Measurements from ENCODE around the gene NXN. TPM values are rescaled to one million over a fixed set of nuclear protein-coding genes. Genes with fewer than 3 reads are reported as not detected.

NXN gene
- total RNA-seq, 4 donors from 2014 or later = 18.9 to 47.2 (median 33.4) TPM

- H3K4me3 ChIP-seq = no peak overlapping the region
- TF ChIP-seq CTCF (IDR thresholded peaks at IDR 0.05) (no peak), POLR2A (IDR thresholded peaks at IDR 0.05) (no peak), POLR2AphosphoS5 (IDR thresholded peaks at IDR 0.05) (no peak), EP300 (IDR thresholded peaks at IDR 0.05) (no peak)
- H3K36me3 ChIP-seq = peaks cover 71% of the 10 kb centered on the region
- 90% methylated on average over 2 of the region's 10 CpGs for WGBS
- peaks cover 40% of the 10 kb centered on the region for H3K4me1 ChIP-seq
- H3K27me3 ChIP-seq = no peaks in the 10 kb centered on the region
- no peak for DNase-seq (ENCODE audit: low spot score in 2 of 2)
- H3K9me3 ChIP-seq = no peaks in the 10 kb centered on the region
- peak overlapping the region; percentile 46 for H3K27ac ChIP-seq
Observed at GRCh38 chr17:1010086-1010450, 30.5 kb upstream of the NXN start.

- DNase-seq (ENCODE audit: low spot score in 2 of 2) = no peak
- Histone ChIP-seq H3K36me3 (peaks cover 77% of the 10 kb centered on the region), H3K9me3 (no peaks in the 10 kb centered on the region), H3K27ac (peak overlapping the region; percentile 46), H3K4me3 (no peak overlapping the region), H3K27me3 (no peaks in the 10 kb centered on the region), H3K4me1 (peaks cover 45% of the 10 kb centered on the region)
- 75% methylated on average over 12 of the region's 19 CpGs for WGBS
- TF ChIP-seq CTCF (IDR thresholded peaks at IDR 0.05) = no peak
- TF ChIP-seq POLR2A (IDR thresholded peaks at IDR 0.05) = no peak
- TF ChIP-seq EP300 (IDR thresholded peaks at IDR 0.05) = no peak
- TF ChIP-seq POLR2AphosphoS5 (IDR thresholded peaks at IDR 0.05) = no peak
Observed at GRCh38 chr17:1009229-1010085, 29.9 kb upstream of the NXN start.

GRCh38 chr17:1008008-1008761 is 28.6 kb upstream of the NXN start:
- peaks cover 56% of the 10 kb centered on the region for H3K4me1 ChIP-seq
- peak overlapping the region; percentile 57 for H3K27ac ChIP-seq
- H3K9me3 ChIP-seq = no peaks in the 10 kb centered on the region
- 81% methylated on average over 15 of the region's 21 CpGs for WGBS
- TF ChIP-seq POLR2AphosphoS5 (IDR thresholded peaks at IDR 0.05) (peak in 2 of 3 donors; percentile 27 to 37), CTCF (IDR thresholded peaks at IDR 0.05) (no peak), POLR2A (IDR thresholded peaks at IDR 0.05) (no peak)
- no peak overlapping the region for H3K4me3 ChIP-seq
- H3K27me3 ChIP-seq = no peaks in the 10 kb centered on the region
- H3K36me3 ChIP-seq = peaks cover 77% of the 10 kb centered on the region
- DNase-seq (ENCODE audit: low spot score in 2 of 2) = no peak

- Histone ChIP-seq H3K4me3 (no peak overlapping the region), H3K9me3 (no peaks in the 10 kb centered on the region), H3K27ac (peak overlapping the region; percentile 57), H3K36me3 (peaks cover 75% of the 10 kb centered on the region), H3K4me1 (peaks cover 63% of the 10 kb centered on the region), H3K27me3 (no peaks in the 10 kb centered on the region)
- DNase-seq (ENCODE audit: low spot score in 2 of 2) = no peak
- TF ChIP-seq EP300 (IDR thresholded peaks at IDR 0.05) (no peak), POLR2AphosphoS5 (IDR thresholded peaks at IDR 0.05) (no peak), POLR2A (IDR thresholded peaks at IDR 0.05) (no peak), CTCF (IDR thresholded peaks at IDR 0.05) (no peak)
- 78% methylated on average over 11 of the region's 16 CpGs for WGBS
Observed at GRCh38 chr17:1007310-1008007, 27.9 kb upstream of the NXN start.
